Endothelial cell of umbilical vein (primary cell): Measurements from ENCODE around the gene LARP1.

Source experiments
- MYC ChIP-seq: IDR thresholded peaks from one replicate; pipeline ENCODE4 v1.6.1; 2011; ENCODE audit warnings: mild to moderate bottlenecking, low read depth, low read length
- POLR2A ChIP-seq: IDR thresholded peaks from 2 replicates; pipeline ENCODE4 v1.6.1; 2012; ENCODE audit warnings: low read depth, mild to moderate bottlenecking, control low read depth, low read length
- POLR2AphosphoS5 ChIP-seq: IDR thresholded peaks from 2 replicates; pipeline ENCODE4 v1.6.1; 2012; ENCODE audit warnings: low read depth, mild to moderate bottlenecking, control low read depth, low read length, moderate library complexity; ENCODE audit not compliant: insufficient read depth
- TF ChIP-seq, protein P1 (sequence below), 2 donors: IDR thresholded peaks; 1 replicate in 1 of 2; 2 replicates in 1 of 2; pipeline ENCODE4 v1.5.1; 2011; ENCODE audit warnings: low read length in 2 of 2, mild to moderate bottlenecking in 2 of 2, moderate library complexity in 2 of 2, control low read depth in 1 of 2, inconsistent platforms in 1 of 2, low read depth in 1 of 2; ENCODE audit not compliant: insufficient read depth in 1 of 2; ENCODE audit errors: extremely low read depth in 1 of 2

DNA sequence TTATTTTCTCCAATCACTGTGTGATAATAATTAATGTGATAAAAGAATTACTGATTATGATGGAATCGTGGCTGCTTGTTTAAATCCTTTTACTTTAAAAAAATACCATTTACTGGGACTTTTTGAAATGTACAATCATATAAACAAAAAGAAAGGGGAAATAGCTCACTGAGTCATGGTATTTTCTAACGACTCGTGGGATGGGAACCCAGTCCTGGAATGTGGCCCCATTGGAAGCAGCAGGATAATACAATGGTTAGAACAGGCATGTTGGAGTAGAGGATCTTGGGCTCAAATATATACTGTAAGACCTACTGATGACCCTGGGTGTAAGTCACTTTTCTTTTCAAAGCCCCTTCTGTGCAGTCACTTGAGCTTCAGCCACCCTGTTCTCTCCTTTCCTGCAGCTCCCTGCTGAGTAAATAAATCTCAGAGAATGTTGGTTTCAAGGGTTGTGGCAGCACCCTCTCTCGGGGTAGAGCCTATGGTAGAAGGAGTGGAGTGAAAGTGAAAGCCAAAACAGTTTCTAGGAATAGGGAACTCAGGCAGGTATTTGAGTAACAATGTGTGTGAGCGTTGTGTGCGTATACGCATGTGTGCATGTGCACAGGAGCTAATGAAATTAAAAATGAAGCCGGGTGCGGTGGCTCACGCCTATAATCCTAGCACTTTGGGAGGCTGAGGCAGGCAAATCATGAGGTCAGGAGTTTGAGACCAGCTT is 40.8 kb upstream of the LARP1 start:
- TF ChIP-seq, protein P1, sequence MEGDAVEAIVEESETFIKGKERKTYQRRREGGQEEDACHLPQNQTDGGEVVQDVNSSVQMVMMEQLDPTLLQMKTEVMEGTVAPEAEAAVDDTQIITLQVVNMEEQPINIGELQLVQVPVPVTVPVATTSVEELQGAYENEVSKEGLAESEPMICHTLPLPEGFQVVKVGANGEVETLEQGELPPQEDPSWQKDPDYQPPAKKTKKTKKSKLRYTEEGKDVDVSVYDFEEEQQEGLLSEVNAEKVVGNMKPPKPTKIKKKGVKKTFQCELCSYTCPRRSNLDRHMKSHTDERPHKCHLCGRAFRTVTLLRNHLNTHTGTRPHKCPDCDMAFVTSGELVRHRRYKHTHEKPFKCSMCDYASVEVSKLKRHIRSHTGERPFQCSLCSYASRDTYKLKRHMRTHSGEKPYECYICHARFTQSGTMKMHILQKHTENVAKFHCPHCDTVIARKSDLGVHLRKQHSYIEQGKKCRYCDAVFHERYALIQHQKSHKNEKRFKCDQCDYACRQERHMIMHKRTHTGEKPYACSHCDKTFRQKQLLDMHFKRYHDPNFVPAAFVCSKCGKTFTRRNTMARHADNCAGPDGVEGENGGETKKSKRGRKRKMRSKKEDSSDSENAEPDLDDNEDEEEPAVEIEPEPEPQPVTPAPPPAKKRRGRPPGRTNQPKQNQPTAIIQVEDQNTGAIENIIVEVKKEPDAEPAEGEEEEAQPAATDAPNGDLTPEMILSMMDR (IDR thresholded peaks at IDR 0.05; ENCODE audit: extremely low read depth in 1 of 2, insufficient read depth in 1 of 2, low read depth in 1 of 2, low read length in 2 of 2), result no peak
- TF ChIP-seq MYC (no peak), POLR2A (no peak), POLR2AphosphoS5 (no peak)
